Measurements from ENCODE around the gene RAB11FIP3. TPM values are rescaled to one million over a fixed set of nuclear protein-coding genes. Genes with fewer than 3 reads are reported as not detected.

RAB11FIP3 gene
- total RNA-seq, 1 donor from 2014 or later: 27.4 TPM

GRCh38 chr16:508884-509736 is 83.7 kb downstream of the RAB11FIP3 start:
- Histone ChIP-seq H3K27ac (replicated peaks) (no peak overlapping the region), H3K27me3 (ENCODE audit: low read depth) (no peaks in the 10 kb centered on the region), H3K36me3 (peaks cover 37% of the 10 kb centered on the region), H3K4me1 (no peaks in the 10 kb centered on the region), H3K9me3 (replicated peaks) (no peaks in the 10 kb centered on the region), H3K4me3 (no peak overlapping the region)
- intact Hi-C loops (cut with micrococcal nuclease): no loop called here
- no peak for DNase-seq
- TF ChIP-seq CTCF (IDR thresholded peaks at IDR 0.05; ENCODE audit: borderline replicate concordance): no peak

- Histone ChIP-seq H3K27me3 (ENCODE audit: low read depth) (no peaks in the 10 kb centered on the region), H3K9me3 (replicated peaks) (no peaks in the 10 kb centered on the region), H3K27ac (replicated peaks) (no peak overlapping the region), H3K36me3 (peaks cover 40% of the 10 kb centered on the region), H3K4me1 (no peaks in the 10 kb centered on the region), H3K4me3 (no peak overlapping the region)
- TF ChIP-seq CTCF (IDR thresholded peaks at IDR 0.05; ENCODE audit: borderline replicate concordance): no peak
- DNase-seq: no peak
- intact Hi-C loops (cut with micrococcal nuclease): no loop called here
These were observed 84.8 kb downstream of the RAB11FIP3 start for GRCh38 chr16:510066-510825.

- DNase-seq: no peak
- TF ChIP-seq CTCF (IDR thresholded peaks at IDR 0.05; ENCODE audit: borderline replicate concordance): no peak
- intact Hi-C loops (cut with micrococcal nuclease): no loop called here
- H3K4me3 ChIP-seq: no peak overlapping the region
- H3K36me3 ChIP-seq: peaks cover 42% of the 10 kb centered on the region
- no peaks in the 10 kb centered on the region for H3K9me3 ChIP-seq (replicated peaks)
- no peak overlapping the region for H3K27ac ChIP-seq (replicated peaks)
- H3K4me1 ChIP-seq: no peaks in the 10 kb centered on the region
- H3K27me3 ChIP-seq (ENCODE audit: low read depth): no peaks in the 10 kb centered on the region
These were observed 87.4 kb downstream of the RAB11FIP3 start for GRCh38 chr16:512802-513201.

- Histone ChIP-seq H3K4me1 (no peaks in the 10 kb centered on the region), H3K9me3 (replicated peaks) (no peaks in the 10 kb centered on the region), H3K27me3 (ENCODE audit: low read depth) (no peaks in the 10 kb centered on the region), H3K4me3 (no peak overlapping the region), H3K27ac (replicated peaks) (no peak overlapping the region), H3K36me3 (peaks cover 45% of the 10 kb centered on the region)
- DNase-seq: no peak
- TF ChIP-seq CTCF (IDR thresholded peaks at IDR 0.05; ENCODE audit: borderline replicate concordance): no peak
- intact Hi-C loops (cut with micrococcal nuclease): no loop called here
These were observed 88.5 kb downstream of the RAB11FIP3 start for GRCh38 chr16:513950-514349.

- H3K36me3 ChIP-seq: peaks cover 52% of the 10 kb centered on the region
- H3K27me3 ChIP-seq (ENCODE audit: low read depth): no peaks in the 10 kb centered on the region
- H3K4me3 ChIP-seq: no peak overlapping the region
- no peak overlapping the region for H3K27ac ChIP-seq (replicated peaks)
- no peak for DNase-seq
- intact Hi-C loops (cut with micrococcal nuclease): no loop called here
- no peak for TF ChIP-seq CTCF (IDR thresholded peaks at IDR 0.05; ENCODE audit: borderline replicate concordance)
- no peaks in the 10 kb centered on the region for H3K9me3 ChIP-seq (replicated peaks)
- no peaks in the 10 kb centered on the region for H3K4me1 ChIP-seq
These were observed 89.9 kb downstream of the RAB11FIP3 start for GRCh38 chr16:515175-515938.
